Measurements from ENCODE around the gene KNL1.

The KNL1 gene

DNA sequence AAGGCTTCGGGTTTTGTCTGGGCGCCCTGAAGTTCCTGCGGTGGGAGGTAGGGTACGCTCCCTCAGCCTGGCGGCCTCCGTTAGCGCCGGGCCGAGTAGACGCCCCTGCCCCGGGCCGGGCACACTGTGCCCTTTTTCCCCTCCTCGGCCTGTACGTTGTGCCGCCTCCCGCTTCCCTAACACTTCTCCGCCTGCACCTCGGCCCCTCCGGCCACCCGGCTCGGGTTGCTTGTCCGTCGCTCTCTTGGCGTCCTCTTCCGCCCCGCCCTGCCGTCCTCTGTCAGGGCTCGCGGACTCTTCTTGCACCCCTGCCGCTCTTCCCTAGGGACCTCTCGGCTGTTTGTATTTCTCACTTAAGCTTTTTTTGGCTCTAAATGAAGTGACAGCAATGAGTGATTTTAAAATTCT, 384 bp downstream of the KNL1 start (continued):
- no peak for TF ChIP-seq ZNF146 (tag by site-specific recombination; IDR thresholded peaks at IDR 0.05)
- no peak for TF ChIP-seq ZNF16 (tag by site-specific recombination; IDR thresholded peaks at IDR 0.05; ENCODE audit: low read depth)
- TF ChIP-seq ZNF335 (tag by site-specific recombination; conservative IDR thresholded peaks at IDR 0.05): peak; percentile 67
- TF ChIP-seq BCL11A (tag by site-specific recombination; IDR thresholded peaks at IDR 0.05; ENCODE audit: low read depth): 0 out of 2 replicates have a peak, but pooled peaks have one; percentile 69
- TF ChIP-seq ZNF664 (tag by site-specific recombination; IDR thresholded peaks at IDR 0.05): no peak
- peak; percentile 75 for TF ChIP-seq ZNF600 (tag by site-specific recombination; IDR thresholded peaks at IDR 0.05)
- TF ChIP-seq ZNF114 (tag by site-specific recombination; IDR thresholded peaks at IDR 0.05): no peak
- TF ChIP-seq ZNF341 (tag by site-specific recombination; IDR thresholded peaks at IDR 0.05; ENCODE audit: low read depth): peak; percentile 64
- no peak for TF ChIP-seq SP3 (tag by site-specific recombination; IDR thresholded peaks at IDR 0.05)
- TF ChIP-seq, protein P1, sequence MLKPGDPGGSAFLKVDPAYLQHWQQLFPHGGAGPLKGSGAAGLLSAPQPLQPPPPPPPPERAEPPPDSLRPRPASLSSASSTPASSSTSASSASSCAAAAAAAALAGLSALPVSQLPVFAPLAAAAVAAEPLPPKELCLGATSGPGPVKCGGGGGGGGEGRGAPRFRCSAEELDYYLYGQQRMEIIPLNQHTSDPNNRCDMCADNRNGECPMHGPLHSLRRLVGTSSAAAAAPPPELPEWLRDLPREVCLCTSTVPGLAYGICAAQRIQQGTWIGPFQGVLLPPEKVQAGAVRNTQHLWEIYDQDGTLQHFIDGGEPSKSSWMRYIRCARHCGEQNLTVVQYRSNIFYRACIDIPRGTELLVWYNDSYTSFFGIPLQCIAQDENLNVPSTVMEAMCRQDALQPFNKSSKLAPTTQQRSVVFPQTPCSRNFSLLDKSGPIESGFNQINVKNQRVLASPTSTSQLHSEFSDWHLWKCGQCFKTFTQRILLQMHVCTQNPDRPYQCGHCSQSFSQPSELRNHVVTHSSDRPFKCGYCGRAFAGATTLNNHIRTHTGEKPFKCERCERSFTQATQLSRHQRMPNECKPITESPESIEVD (tag by site-specific recombination; IDR thresholded peaks at IDR 0.05): peak; percentile 53; the same call in 1 of the 2 replicates
- TF ChIP-seq, protein P2, sequence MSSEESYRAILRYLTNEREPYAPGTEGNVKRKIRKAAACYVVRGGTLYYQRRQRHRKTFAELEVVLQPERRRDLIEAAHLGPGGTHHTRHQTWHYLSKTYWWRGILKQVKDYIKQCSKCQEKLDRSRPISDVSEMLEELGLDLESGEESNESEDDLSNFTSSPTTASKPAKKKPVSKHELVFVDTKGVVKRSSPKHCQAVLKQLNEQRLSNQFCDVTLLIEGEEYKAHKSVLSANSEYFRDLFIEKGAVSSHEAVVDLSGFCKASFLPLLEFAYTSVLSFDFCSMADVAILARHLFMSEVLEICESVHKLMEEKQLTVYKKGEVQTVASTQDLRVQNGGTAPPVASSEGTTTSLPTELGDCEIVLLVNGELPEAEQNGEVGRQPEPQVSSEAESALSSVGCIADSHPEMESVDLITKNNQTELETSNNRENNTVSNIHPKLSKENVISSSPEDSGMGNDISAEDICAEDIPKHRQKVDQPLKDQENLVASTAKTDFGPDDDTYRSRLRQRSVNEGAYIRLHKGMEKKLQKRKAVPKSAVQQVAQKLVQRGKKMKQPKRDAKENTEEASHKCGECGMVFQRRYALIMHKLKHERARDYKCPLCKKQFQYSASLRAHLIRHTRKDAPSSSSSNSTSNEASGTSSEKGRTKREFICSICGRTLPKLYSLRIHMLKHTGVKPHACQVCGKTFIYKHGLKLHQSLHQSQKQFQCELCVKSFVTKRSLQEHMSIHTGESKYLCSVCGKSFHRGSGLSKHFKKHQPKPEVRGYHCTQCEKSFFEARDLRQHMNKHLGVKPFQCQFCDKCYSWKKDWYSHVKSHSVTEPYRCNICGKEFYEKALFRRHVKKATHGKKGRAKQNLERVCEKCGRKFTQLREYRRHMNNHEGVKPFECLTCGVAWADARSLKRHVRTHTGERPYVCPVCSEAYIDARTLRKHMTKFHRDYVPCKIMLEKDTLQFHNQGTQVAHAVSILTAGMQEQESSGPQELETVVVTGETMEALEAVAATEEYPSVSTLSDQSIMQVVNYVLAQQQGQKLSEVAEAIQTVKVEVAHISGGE (tag by site-specific recombination; conservative IDR thresholded peaks at IDR 0.05; ENCODE audit: low read depth): peak; percentile 90
- no peak for TF ChIP-seq ZNF184 (tag by site-specific recombination; IDR thresholded peaks at IDR 0.05)
- TF ChIP-seq, protein P3, sequence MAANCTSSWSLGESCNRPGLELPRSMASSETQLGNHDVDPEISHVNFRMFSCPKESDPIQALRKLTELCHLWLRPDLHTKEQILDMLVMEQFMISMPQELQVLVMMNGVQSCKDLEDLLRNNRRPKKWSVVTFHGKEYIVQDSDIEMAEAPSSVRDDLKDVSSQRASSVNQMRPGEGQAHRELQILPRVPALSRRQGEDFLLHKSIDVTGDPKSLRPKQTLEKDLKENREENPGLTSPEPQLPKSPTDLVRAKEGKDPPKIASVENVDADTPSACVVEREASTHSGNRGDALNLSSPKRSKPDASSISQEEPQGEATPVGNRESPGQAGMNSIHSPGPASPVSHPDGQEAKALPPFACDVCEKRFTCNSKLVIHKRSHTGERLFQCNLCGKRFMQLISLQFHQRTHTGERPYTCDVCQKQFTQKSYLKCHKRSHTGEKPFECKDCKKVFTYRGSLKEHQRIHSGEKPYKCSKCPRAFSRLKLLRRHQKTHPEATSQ (tag by site-specific recombination; IDR thresholded peaks at IDR 0.05): 0 out of 2 replicates have a peak, but pooled peaks have one; percentile 55
- TF ChIP-seq FEZF1 (tag by site-specific recombination; IDR thresholded peaks at IDR 0.05): no peak
- peak; percentile 61; the same call in 1 of the 2 replicates for TF ChIP-seq ZEB2 (tag by site-specific recombination; IDR thresholded peaks at IDR 0.05)
- no peak for TF ChIP-seq SALL2 (tag by site-specific recombination; IDR thresholded peaks at IDR 0.05; ENCODE audit: borderline replicate concordance)
- peak; percentile 36; the same call in 1 of the 2 replicates for TF ChIP-seq KLF9 (tag by site-specific recombination; IDR thresholded peaks at IDR 0.05; ENCODE audit: low read depth)
- TF ChIP-seq KLF8 (tag by site-specific recombination; IDR thresholded peaks at IDR 0.05): peak; percentile 65; the same call in 1 of the 2 replicates
- TF ChIP-seq KLF16 (tag by site-specific recombination; IDR thresholded peaks at IDR 0.05): peak; percentile 58; the same call in 1 of the 2 replicates
- peak; percentile 74; the same call in 1 of the 2 replicates for TF ChIP-seq ZNF692 (tag by site-specific recombination; IDR thresholded peaks at IDR 0.05)
- peak; percentile 94 for TF ChIP-seq ZBTB8A (tag by site-specific recombination; IDR thresholded peaks at IDR 0.05)
- TF ChIP-seq MEIS1 (CRISPR knock-in tag; IDR thresholded peaks at IDR 0.05; ENCODE audit: borderline replicate concordance): no peak

Measured in HEK293 (cell line).